GM10266 (cell line): Measurements from ENCODE around the gene JAZF1.

Experiments
- DNase-seq: peaks from one replicate; pipeline ENCODE4 v3.0.0; 2012; ENCODE audit errors: extremely low spot score
- TF ChIP-seq, protein P1 (sequence below): IDR thresholded peaks from 2 replicates; pipeline ENCODE4 v1.5.1; 2012; ENCODE audit warnings: mild to moderate bottlenecking, low read depth; ENCODE audit not compliant: control insufficient read depth, insufficient read depth; ENCODE audit errors: missing control alignments

The JAZF1 gene

GRCh38 chr7:28072876-28073514 lies 107.6 kb downstream of the JAZF1 start:
- DNase-seq, result no peak
- TF ChIP-seq, protein P1, sequence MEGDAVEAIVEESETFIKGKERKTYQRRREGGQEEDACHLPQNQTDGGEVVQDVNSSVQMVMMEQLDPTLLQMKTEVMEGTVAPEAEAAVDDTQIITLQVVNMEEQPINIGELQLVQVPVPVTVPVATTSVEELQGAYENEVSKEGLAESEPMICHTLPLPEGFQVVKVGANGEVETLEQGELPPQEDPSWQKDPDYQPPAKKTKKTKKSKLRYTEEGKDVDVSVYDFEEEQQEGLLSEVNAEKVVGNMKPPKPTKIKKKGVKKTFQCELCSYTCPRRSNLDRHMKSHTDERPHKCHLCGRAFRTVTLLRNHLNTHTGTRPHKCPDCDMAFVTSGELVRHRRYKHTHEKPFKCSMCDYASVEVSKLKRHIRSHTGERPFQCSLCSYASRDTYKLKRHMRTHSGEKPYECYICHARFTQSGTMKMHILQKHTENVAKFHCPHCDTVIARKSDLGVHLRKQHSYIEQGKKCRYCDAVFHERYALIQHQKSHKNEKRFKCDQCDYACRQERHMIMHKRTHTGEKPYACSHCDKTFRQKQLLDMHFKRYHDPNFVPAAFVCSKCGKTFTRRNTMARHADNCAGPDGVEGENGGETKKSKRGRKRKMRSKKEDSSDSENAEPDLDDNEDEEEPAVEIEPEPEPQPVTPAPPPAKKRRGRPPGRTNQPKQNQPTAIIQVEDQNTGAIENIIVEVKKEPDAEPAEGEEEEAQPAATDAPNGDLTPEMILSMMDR, result no peak

GRCh38 chr7:28071570-28071969 lies 109.0 kb downstream of the JAZF1 start:
- no peak for DNase-seq
- TF ChIP-seq, protein P1, result no peak

- TF ChIP-seq, protein P1, result no peak
Observed at GRCh38 chr7:28070297-28071055, 110.1 kb downstream of the JAZF1 start.

DNA sequence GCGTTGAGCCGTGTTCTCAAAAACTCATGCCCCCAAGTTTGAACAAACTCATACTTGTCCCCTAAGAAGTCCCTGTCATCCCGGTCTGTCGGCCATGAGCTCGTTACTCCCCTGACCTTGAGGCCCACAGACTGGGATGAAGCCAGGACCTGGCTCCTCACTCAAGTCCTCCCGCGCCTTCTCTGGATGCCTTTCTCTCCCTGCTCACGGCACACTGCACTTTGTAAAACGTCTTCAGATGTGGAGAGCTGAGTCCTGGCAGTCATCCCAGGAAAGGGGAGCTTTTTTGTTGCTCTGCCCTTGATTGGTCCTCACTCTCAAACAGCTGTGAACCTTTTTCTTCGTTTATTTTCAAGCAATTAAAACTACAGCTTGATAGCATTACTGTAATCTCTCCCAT lies 110.8 kb downstream of the JAZF1 start:
- TF ChIP-seq, protein P1, result no peak
- DNase-seq, result no peak

More at GRCh38 chr7:28070297-28071055, 110.1 kb downstream of the JAZF1 start:
- DNase-seq, result no peak

DNA sequence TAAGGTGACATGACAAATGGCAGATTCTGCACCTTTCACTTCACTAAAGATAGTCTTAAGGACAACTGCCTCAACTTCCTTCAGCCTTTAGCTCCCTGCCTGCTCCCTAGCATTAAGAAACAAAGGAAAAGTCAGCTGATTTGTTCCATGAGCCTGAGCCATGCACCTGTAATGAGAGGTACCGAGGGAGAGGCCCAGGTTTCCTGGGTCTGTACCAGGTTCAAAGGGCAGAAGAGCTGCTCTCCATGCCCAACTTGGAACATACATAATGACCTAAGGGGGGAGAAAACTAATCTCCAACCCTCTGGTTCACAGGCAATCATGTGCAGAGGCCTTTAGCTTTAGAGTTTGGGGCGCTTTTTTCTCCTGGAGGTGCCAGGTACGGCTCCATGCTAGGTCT lies 111.2 kb downstream of the JAZF1 start:
- TF ChIP-seq, protein P1, result no peak
- no peak for DNase-seq

GRCh38 chr7:28068811-28069216 lies 111.8 kb downstream of the JAZF1 start:
- no peak for DNase-seq
- TF ChIP-seq, protein P1, result no peak

DNA sequence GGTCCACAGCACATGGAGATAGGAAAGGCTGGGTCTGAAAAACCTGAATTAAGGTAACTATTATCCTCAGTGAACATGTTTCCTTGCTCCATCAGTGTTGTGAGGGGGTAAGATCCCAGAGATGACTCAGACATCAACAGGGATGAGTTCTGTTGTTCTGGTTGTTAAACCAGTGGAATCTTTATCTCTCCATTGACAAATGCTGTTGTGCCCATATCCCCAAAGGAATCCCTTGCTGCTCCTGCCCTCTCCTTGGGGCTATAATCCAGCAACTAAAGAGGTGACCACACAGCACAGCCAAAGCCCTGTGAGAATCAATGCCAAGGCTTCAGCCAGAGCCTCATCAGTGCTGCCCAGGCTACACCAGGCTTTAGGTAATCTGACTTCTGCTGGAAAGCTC lies 113.4 kb downstream of the JAZF1 start:
- TF ChIP-seq, protein P1, result no peak
- no peak for DNase-seq
